ENCODE results near the gene SIGMAR1. TPM values are rescaled to one million over a fixed set of nuclear protein-coding genes. Genes with fewer than 3 reads are reported as not detected.

The SIGMAR1 gene
- total and polyA plus RNA-seq, 4 donors, result 116 to 210 (median 178) TPM

DNA sequence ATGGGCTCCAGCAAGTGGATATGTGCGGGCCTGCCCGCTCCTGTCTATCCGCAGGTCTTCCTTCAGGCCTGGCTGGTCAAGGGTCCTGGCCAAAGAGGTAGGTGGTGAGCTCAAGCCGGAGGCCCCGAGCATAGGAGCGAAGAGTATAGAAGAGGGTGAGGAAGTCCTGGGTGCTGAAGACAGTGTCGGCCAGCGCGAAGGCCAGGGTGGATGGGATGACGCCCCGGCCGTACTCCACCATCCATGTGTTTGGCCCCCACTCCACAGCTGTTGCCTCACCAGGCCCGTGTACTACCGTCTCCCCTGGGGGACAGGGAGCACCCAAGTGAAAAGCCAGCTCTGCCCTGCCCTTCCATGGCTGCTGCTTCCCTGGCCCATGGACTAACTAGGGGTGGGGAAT is 2.0 kb downstream of the SIGMAR1 start:
- Histone ChIP-seq H3K27me3 (ENCODE audit: control insufficient read depth in 4 of 4, insufficient read depth in 4 of 4, low read length in 3 of 4) (no peaks in the 10 kb centered on the region), H3K27ac (ENCODE audit: low read depth in 1 of 2, low read length in 2 of 2) (no peak overlapping the region), H3K4me3 (ENCODE audit: low read depth in 1 of 3, low read length in 3 of 3) (peak overlapping the region in 1 of 3 donors; percentile 73), H3K9ac (ENCODE audit: low read depth in 1 of 2, low read length in 2 of 2) (no peak overlapping the region), H3K36me3 (ENCODE audit: control insufficient read depth in 4 of 4, insufficient read depth in 3 of 4, low read depth in 1 of 4, low read length in 3 of 4) (peaks cover 0 to 4% (median 2%) of the 10 kb centered on the region in 4 donors), H3K4me1 (ENCODE audit: control insufficient read depth in 4 of 4, insufficient read depth in 4 of 4, low read length in 3 of 4) (peaks cover 9 to 72% (median 65%) of the 10 kb centered on the region in 4 donors), H3K9me3 (ENCODE audit: control insufficient read depth in 4 of 4, low read length in 3 of 4) (no peaks in the 10 kb centered on the region)
- DNase-seq (ENCODE audit: low spot score), result no peak
- no peak for TF ChIP-seq NR2F2 (IDR thresholded peaks at IDR 0.05)
- TF ChIP-seq YY1 (IDR thresholded peaks at IDR 0.05), result no peak
- TF ChIP-seq FOXA2 (IDR thresholded peaks at IDR 0.05), result no peak
- TF ChIP-seq SP1 (IDR thresholded peaks at IDR 0.05), result no peak
- TF ChIP-seq RAD21 (IDR thresholded peaks at IDR 0.05), result no peak
- TF ChIP-seq FOXA1 (IDR thresholded peaks at IDR 0.05), result no peak
- TF ChIP-seq GABPA (IDR thresholded peaks at IDR 0.05 in 1 of 2, conservative IDR thresholded peaks at IDR 0.05 in 1 of 2), result no peak
- TF ChIP-seq TAF1 (conservative IDR thresholded peaks at IDR 0.05), result no peak
- TF ChIP-seq, protein P1, sequence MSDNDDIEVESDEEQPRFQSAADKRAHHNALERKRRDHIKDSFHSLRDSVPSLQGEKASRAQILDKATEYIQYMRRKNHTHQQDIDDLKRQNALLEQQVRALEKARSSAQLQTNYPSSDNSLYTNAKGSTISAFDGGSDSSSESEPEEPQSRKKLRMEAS (IDR thresholded peaks at IDR 0.05), result no peak
- 87% methylated on average over 14 of the region's 14 CpGs for WGBS

DNA sequence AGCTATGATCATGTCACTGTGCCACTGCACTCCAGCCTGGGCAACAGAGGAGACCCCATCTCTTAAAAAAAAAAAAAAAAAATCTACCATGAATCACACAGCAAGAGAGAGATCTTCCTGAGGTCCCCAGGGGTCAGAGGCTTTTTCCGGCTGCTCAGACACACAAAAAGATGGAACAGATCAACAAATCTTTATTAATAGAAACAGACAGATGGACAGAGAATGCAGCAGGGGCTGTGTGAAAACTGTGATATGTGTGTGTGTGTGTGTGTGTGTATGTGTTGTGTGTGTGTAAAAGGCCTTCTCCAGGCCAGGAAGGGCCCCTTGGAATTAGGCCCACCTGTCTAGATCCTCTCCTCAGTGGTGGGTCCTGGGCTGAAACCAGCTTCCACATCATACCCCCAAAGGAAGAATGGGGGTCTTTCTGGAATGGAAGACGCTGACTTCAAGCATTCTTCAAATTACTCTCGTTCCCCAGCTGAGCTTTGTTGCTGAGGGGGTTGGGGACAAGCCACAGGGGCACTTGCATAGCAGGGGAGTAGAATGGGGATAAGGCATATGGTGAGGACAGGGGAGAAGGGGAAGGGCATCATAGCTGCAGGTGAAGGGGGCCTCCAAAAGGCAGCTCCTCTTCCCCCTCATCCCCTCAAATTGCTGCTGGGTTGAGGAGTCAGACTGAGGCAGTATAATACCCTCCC is 2.9 kb downstream of the SIGMAR1 start:
- WGBS, result 67% methylated on average over 3 of the region's 3 CpGs

GRCh38 chr9:34633851-34634550 is 3.6 kb downstream of the SIGMAR1 start:
- Histone ChIP-seq H3K9ac (ENCODE audit: low read depth in 1 of 2, low read length in 2 of 2) (no peak overlapping the region), H3K27ac (ENCODE audit: low read depth in 1 of 2, low read length in 2 of 2) (no peak overlapping the region), H3K27me3 (ENCODE audit: control insufficient read depth in 4 of 4, insufficient read depth in 4 of 4, low read length in 3 of 4) (no peaks in the 10 kb centered on the region), H3K9me3 (ENCODE audit: control insufficient read depth in 4 of 4, low read length in 3 of 4) (no peaks in the 10 kb centered on the region), H3K4me1 (ENCODE audit: control insufficient read depth in 4 of 4, insufficient read depth in 4 of 4, low read length in 3 of 4) (peaks cover 8 to 87% (median 79%) of the 10 kb centered on the region in 4 donors), H3K36me3 (ENCODE audit: control insufficient read depth in 4 of 4, insufficient read depth in 3 of 4, low read depth in 1 of 4, low read length in 3 of 4) (peaks cover 0 to 4% (median 2%) of the 10 kb centered on the region in 4 donors), H3K4me3 (ENCODE audit: low read depth in 1 of 3, low read length in 3 of 3) (no peak overlapping the region)
- WGBS, result 22% methylated on average over 3 of the region's 3 CpGs
- TF ChIP-seq, protein P2, sequence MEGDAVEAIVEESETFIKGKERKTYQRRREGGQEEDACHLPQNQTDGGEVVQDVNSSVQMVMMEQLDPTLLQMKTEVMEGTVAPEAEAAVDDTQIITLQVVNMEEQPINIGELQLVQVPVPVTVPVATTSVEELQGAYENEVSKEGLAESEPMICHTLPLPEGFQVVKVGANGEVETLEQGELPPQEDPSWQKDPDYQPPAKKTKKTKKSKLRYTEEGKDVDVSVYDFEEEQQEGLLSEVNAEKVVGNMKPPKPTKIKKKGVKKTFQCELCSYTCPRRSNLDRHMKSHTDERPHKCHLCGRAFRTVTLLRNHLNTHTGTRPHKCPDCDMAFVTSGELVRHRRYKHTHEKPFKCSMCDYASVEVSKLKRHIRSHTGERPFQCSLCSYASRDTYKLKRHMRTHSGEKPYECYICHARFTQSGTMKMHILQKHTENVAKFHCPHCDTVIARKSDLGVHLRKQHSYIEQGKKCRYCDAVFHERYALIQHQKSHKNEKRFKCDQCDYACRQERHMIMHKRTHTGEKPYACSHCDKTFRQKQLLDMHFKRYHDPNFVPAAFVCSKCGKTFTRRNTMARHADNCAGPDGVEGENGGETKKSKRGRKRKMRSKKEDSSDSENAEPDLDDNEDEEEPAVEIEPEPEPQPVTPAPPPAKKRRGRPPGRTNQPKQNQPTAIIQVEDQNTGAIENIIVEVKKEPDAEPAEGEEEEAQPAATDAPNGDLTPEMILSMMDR (IDR thresholded peaks at IDR 0.05; ENCODE audit: low read depth, low read length, missing input control), result peak; percentile 86
- TF ChIP-seq RAD21 (IDR thresholded peaks at IDR 0.05) (peak; percentile 90 to 92), SP1 (IDR thresholded peaks at IDR 0.05) (no peak), RXRA (IDR thresholded peaks at IDR 0.05) (peak in 1 of 2 donors; percentile 9)
- DNase-seq (ENCODE audit: low spot score), result peak; percentile 77

More for the DNA sequence above, 2.9 kb downstream of the SIGMAR1 start:
- H3K9me3 ChIP-seq (ENCODE audit: control insufficient read depth in 4 of 4, low read length in 3 of 4), result no peaks in the 10 kb centered on the region
- no peak overlapping the region for H3K4me3 ChIP-seq (ENCODE audit: low read depth in 1 of 3, low read length in 3 of 3)
- H3K27ac ChIP-seq (ENCODE audit: low read depth in 1 of 2, low read length in 2 of 2), result no peak overlapping the region
- DNase-seq (ENCODE audit: low spot score), result no peak
- no peak overlapping the region for H3K9ac ChIP-seq (ENCODE audit: low read depth in 1 of 2, low read length in 2 of 2)
- no peaks in the 10 kb centered on the region for H3K27me3 ChIP-seq (ENCODE audit: control insufficient read depth in 4 of 4, insufficient read depth in 4 of 4, low read length in 3 of 4)
- no peak for TF ChIP-seq HNF4A (conservative IDR thresholded peaks at IDR 0.05)
- H3K4me1 ChIP-seq (ENCODE audit: control insufficient read depth in 4 of 4, insufficient read depth in 4 of 4, low read length in 3 of 4), result peaks cover 7 to 80% (median 73%) of the 10 kb centered on the region in 4 donors
- H3K36me3 ChIP-seq (ENCODE audit: control insufficient read depth in 4 of 4, insufficient read depth in 3 of 4, low read depth in 1 of 4, low read length in 3 of 4), result peaks cover 0 to 4% (median 2%) of the 10 kb centered on the region in 4 donors

Data from liver (tissue), 9 donors.